Peyer's patch (tissue), 4 donors: ENCODE results near the gene EXOC4. TPM values are rescaled to one million over a fixed set of nuclear protein-coding genes. Genes with fewer than 3 reads are reported as not detected.

Source experiments
- DNase-seq, 3 donors: peaks; one replicate each; pipeline ENCODE4 v3.0.0-alpha.2; 2017 to 2019
- H3K27ac ChIP-seq, 4 donors: fragments of 200-600 bp; sonication (generic); one replicate each; pipeline ENCODE4 v1.5.1; 2016 to 2019
- H3K27me3 ChIP-seq, 2 donors: fragments of 200-600 bp; sonication (generic); one replicate each; pipeline ENCODE4 v1.5.1; 2019
- H3K36me3 ChIP-seq, 3 donors: fragments of 200-600 bp; sonication (generic); one replicate each; pipeline ENCODE4 v1.5.1; 2016 to 2019
- H3K4me1 ChIP-seq, 4 donors: fragments of 200-600 bp; sonication (generic); one replicate each; pipeline ENCODE4 v1.5.1; 2016 to 2019
- H3K4me3 ChIP-seq, 4 donors: fragments of 200-600 bp; sonication (generic); 1 replicate in 3 of 4; 2 replicates in 1 of 4; pipeline ENCODE4 v1.5.1; 2016 to 2019; ENCODE audit warnings: mild to moderate bottlenecking in 1 of 4
- H3K9me3 ChIP-seq, 4 donors: fragments of 200-600 bp; sonication (generic); one replicate each; pipeline ENCODE4 v1.5.1; 2016 to 2019; ENCODE audit warnings: mild to moderate bottlenecking in 1 of 4
- CTCF ChIP-seq, 6 experiments: fragments of 450-650 bp in 4 of 6; fragments of 200-600 bp in 2 of 6; sonication (generic) in 1 of 6; IDR thresholded peaks; one replicate each; pipeline ENCODE4 v1.5.1; 2017 to 2019; ENCODE audit warnings: antibody characterized with exemption in 6 of 6, mild to moderate bottlenecking in 3 of 6, moderate library complexity in 1 of 6
- POLR2A ChIP-seq, 2 donors: fragments of 450-650 bp; IDR thresholded peaks; one replicate each; pipeline ENCODE4 v1.5.1; 2017; ENCODE audit warnings: antibody characterized with exemption in 2 of 2, mild to moderate bottlenecking in 2 of 2, moderate library complexity in 2 of 2
- total RNA-seq, 4 donors: library from RNA; depleted of rRNA; stranded (reverse); fragments of >200 nt; gene quantifications; one replicate each; pipeline ENCODE4 v1.1.0, GENCODE V29; 2016

EXOC4 gene
- total RNA-seq, 4 donors from 2014 or later = 128 to 502 (median 141) TPM

DNA sequence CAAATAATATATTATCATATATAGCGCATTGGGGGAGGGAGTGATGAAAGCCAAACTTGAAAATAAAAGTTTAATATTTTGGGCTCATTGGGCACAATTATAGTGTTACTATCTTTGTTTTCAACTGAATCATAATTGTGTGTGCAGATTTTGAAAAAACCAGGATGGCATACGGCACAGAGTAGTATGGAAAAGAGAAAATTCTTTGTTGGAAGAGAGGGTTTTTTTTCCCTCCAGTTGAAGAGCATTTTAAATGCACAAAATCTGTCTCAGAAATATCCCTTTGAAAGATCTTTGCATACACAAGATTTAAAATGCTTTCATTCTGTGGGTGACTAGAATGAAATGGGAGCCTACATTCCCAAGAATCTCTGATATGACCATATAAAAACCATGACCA lies 269.6 kb downstream of the EXOC4 start:
- H3K4me3 ChIP-seq = no peak overlapping the region
- H3K27ac ChIP-seq = no peak overlapping the region
- DNase-seq = no peak
- no peak for TF ChIP-seq POLR2A (IDR thresholded peaks at IDR 0.05)
- TF ChIP-seq CTCF (IDR thresholded peaks at IDR 0.05) = no peak
- H3K36me3 ChIP-seq = no peaks in the 10 kb centered on the region
- no peaks in the 10 kb centered on the region for H3K9me3 ChIP-seq
- H3K27me3 ChIP-seq = no peaks in the 10 kb centered on the region
- no peaks in the 10 kb centered on the region for H3K4me1 ChIP-seq

DNA sequence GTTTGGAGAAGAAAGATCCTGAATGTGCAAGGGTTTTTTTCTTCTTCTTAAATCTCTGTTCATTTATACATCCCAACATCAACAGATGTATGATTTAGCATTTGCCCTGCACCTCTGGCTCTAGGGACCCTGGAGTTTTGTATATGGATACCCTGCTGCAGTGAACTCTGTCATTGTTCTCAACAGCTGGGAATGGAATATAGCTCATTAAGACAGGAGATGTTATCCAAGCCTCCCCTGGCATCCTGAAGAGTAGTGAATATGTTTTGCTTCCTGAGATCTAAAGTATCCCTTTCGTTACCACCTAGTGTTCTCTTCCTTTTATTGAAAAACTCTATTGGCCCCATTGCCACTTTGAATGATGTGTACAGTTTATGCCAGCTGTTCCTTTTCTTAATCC lies 275.9 kb downstream of the EXOC4 start:
- no peaks in the 10 kb centered on the region for H3K36me3 ChIP-seq
- H3K4me3 ChIP-seq = no peak overlapping the region
- no peak for TF ChIP-seq CTCF (IDR thresholded peaks at IDR 0.05)
- no peak for TF ChIP-seq POLR2A (IDR thresholded peaks at IDR 0.05)
- H3K27ac ChIP-seq = no peak overlapping the region
- no peaks in the 10 kb centered on the region for H3K27me3 ChIP-seq
- H3K9me3 ChIP-seq = no peaks in the 10 kb centered on the region
- no peak for DNase-seq
- no peaks in the 10 kb centered on the region for H3K4me1 ChIP-seq

GRCh38 chr7:133529861-133530260 lies 277.0 kb downstream of the EXOC4 start:
- H3K27ac ChIP-seq = no peak overlapping the region
- no peaks in the 10 kb centered on the region for H3K27me3 ChIP-seq
- H3K4me1 ChIP-seq = no peaks in the 10 kb centered on the region
- DNase-seq = no peak
- H3K4me3 ChIP-seq = no peak overlapping the region
- no peaks in the 10 kb centered on the region for H3K9me3 ChIP-seq
- H3K36me3 ChIP-seq = no peaks in the 10 kb centered on the region
- TF ChIP-seq POLR2A (IDR thresholded peaks at IDR 0.05) (no peak), CTCF (IDR thresholded peaks at IDR 0.05) (no peak)

- no peak overlapping the region for H3K4me3 ChIP-seq
- DNase-seq = no peak
Observed at GRCh38 chr7:133530682-133531081, 277.8 kb downstream of the EXOC4 start.

GRCh38 chr7:133534816-133535215 lies 281.9 kb downstream of the EXOC4 start:
- Histone ChIP-seq H3K9me3 (no peaks in the 10 kb centered on the region), H3K27ac (no peak overlapping the region), H3K27me3 (no peaks in the 10 kb centered on the region), H3K36me3 (no peaks in the 10 kb centered on the region), H3K4me1 (no peaks in the 10 kb centered on the region), H3K4me3 (no peak overlapping the region)
- DNase-seq = no peak
- TF ChIP-seq POLR2A (IDR thresholded peaks at IDR 0.05) = no peak
- TF ChIP-seq CTCF (IDR thresholded peaks at IDR 0.05) = no peak

More at GRCh38 chr7:133530682-133531081, 277.8 kb downstream of the EXOC4 start:
- H3K36me3 ChIP-seq = no peaks in the 10 kb centered on the region
- no peaks in the 10 kb centered on the region for H3K9me3 ChIP-seq
- H3K27ac ChIP-seq = no peak overlapping the region
- H3K4me1 ChIP-seq = no peaks in the 10 kb centered on the region
- TF ChIP-seq CTCF (IDR thresholded peaks at IDR 0.05) (no peak), POLR2A (IDR thresholded peaks at IDR 0.05) (no peak)
- H3K27me3 ChIP-seq = no peaks in the 10 kb centered on the region

DNA sequence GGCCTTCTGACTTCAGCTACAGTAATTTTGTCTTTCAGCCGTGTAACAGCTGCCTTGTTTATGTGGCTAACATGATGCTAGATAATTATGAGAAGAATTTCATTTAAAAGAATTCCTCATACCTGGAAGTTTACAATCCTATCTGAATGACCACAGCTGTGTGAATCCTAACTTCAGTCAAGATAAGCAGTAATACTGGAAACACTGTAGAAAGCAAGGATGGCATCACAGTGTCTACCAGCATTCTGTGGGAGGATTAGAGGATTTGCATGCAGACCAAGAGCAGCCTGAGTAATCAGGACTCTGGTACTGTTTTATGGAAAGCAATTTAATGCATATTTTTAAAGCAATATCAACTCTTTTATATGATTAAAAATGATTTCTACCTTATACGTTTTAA lies 282.4 kb downstream of the EXOC4 start:
- TF ChIP-seq POLR2A (IDR thresholded peaks at IDR 0.05) (no peak), CTCF (IDR thresholded peaks at IDR 0.05) (no peak)
- H3K4me1 ChIP-seq = no peaks in the 10 kb centered on the region
- H3K9me3 ChIP-seq = no peaks in the 10 kb centered on the region
- no peak for DNase-seq
- H3K36me3 ChIP-seq = no peaks in the 10 kb centered on the region
- no peaks in the 10 kb centered on the region for H3K27me3 ChIP-seq
- no peak overlapping the region for H3K4me3 ChIP-seq
- H3K27ac ChIP-seq = no peak overlapping the region
